ENCODE measurements around the gene DOK1. TPM values are rescaled to one million over a fixed set of nuclear protein-coding genes. Genes with fewer than 3 reads are reported as not detected.

The DOK1 gene
- total and polyA plus RNA-seq, 8 donors, result 8.7 to 35.2 (median 10.5) TPM

DNA sequence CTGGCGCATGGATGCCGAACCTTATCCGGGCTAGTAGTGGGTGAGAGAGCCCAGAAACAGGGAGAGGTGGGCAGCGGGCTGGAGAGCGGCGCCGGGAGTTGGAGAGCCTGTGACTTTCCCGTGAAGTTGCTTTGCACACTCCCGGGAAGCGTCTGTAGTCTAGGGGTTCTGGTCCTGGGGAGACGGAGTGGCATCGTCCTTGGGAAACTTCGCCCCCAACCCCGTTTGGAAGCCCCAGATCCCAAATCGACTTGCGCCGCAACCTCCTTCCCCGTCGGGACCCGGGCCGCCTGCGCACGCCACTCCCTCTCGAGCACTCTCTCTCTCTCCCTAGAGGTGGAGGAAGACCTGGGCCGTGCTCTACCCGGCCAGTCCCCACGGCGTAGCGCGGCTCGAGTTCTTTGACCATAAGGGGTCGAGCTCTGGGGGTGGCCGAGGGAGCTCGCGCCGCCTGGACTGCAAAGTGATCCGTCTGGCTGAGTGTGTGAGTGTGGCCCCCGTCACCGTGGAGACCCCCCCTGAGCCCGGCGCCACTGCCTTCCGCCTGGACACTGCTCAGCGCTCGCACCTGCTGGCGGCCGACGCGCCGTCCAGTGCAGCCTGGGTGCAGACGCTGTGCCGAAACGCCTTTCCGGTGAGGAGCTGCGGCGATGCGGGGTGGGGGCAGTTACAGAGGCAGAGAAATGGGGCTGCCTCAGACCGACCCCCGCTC lies 456 bp downstream of the DOK1 start:
- intact Hi-C loops (cut with DNase I), result no loop called here
- H3K4me3 ChIP-seq, result peak overlapping the region; percentile 72 to 95
- ATAC-seq, result peak; percentile 74
- no peaks in the 10 kb centered on the region for H3K9me3 ChIP-seq
- H3K36me3 ChIP-seq, result peaks cover 0 to 11% of the 10 kb centered on the region in 2 donors
- TF ChIP-seq, protein P1, sequence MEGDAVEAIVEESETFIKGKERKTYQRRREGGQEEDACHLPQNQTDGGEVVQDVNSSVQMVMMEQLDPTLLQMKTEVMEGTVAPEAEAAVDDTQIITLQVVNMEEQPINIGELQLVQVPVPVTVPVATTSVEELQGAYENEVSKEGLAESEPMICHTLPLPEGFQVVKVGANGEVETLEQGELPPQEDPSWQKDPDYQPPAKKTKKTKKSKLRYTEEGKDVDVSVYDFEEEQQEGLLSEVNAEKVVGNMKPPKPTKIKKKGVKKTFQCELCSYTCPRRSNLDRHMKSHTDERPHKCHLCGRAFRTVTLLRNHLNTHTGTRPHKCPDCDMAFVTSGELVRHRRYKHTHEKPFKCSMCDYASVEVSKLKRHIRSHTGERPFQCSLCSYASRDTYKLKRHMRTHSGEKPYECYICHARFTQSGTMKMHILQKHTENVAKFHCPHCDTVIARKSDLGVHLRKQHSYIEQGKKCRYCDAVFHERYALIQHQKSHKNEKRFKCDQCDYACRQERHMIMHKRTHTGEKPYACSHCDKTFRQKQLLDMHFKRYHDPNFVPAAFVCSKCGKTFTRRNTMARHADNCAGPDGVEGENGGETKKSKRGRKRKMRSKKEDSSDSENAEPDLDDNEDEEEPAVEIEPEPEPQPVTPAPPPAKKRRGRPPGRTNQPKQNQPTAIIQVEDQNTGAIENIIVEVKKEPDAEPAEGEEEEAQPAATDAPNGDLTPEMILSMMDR (IDR thresholded peaks at IDR 0.05), result no peak
- DNase-seq, result peak in 3 of 4 donors; percentile 34 to 93 (median 72)
- peaks cover 0 to 1% of the 10 kb centered on the region in 2 donors for H3K27me3 ChIP-seq
- H3K4me1 ChIP-seq, result peaks cover 13 to 51% of the 10 kb centered on the region in 2 donors
- peak overlapping the region; percentile 84 to 93 for H3K27ac ChIP-seq

DNA sequence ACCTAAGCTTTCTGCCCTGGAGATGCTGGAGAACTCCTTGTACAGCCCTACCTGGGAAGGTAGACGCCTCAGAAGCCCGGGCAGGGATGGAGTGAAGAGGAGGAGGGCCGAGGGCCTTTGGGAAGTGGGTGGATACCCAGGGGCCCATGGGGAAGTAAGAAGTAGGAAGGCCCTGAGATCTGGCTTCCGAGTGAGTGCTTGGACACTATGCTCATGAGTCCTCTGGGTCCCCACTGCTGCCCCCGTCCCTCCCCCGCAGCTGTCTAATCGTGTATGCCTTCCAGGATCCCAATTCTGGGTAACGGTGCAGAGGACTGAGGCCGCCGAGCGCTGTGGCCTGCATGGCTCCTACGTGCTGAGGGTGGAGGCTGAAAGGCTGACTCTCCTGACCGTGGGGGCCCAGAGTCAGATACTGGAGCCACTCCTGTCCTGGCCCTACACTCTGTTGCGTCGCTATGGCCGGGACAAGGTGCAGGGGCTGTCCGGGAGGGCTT lies 1.1 kb downstream of the DOK1 start:
- H3K4me3 ChIP-seq, result peak overlapping the region; percentile 72 to 95
- intact Hi-C loops (cut with DNase I), result no loop called here
- H3K27ac ChIP-seq, result peak overlapping the region; percentile 33 to 93
- TF ChIP-seq, protein P1 (IDR thresholded peaks at IDR 0.05), result no peak
- DNase-seq, result peak in 2 of 4 donors; percentile 57 to 80
- no peaks in the 10 kb centered on the region for H3K9me3 ChIP-seq
- ATAC-seq, result no peak
- H3K4me1 ChIP-seq, result peaks cover 13 to 47% of the 10 kb centered on the region in 2 donors
- H3K27me3 ChIP-seq, result peaks cover 0 to 7% of the 10 kb centered on the region in 2 donors
- H3K36me3 ChIP-seq, result peaks cover 0 to 11% of the 10 kb centered on the region in 2 donors

DNA sequence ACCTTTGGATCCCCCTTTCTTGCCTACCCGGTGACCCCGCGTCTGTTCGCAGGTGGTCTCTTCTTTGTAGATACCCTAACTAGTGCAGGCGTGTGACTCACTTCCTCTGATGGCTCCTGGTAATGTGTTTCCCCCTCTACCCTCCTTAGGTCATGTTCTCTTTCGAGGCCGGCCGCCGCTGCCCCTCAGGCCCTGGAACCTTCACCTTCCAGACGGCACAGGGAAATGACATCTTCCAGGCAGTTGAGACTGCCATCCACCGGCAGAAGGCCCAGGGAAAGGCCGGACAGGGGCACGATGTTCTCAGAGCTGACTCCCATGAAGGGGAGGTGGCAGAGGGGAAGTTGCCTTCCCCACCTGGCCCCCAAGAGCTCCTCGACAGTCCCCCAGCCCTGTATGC lies 1.6 kb downstream of the DOK1 start:
- Histone ChIP-seq H3K27me3 (peaks cover 0 to 7% of the 10 kb centered on the region in 2 donors), H3K9me3 (no peaks in the 10 kb centered on the region), H3K4me1 (peaks cover 13 to 47% of the 10 kb centered on the region in 2 donors), H3K4me3 (peak overlapping the region in 1 of 2 donors; percentile 95), H3K36me3 (peaks cover 0 to 11% of the 10 kb centered on the region in 2 donors), H3K27ac (peak overlapping the region; percentile 33 to 93)
- intact Hi-C loops (cut with DNase I), result no loop called here
- TF ChIP-seq, protein P1 (IDR thresholded peaks at IDR 0.05), result no peak
- no peak for DNase-seq
- ATAC-seq, result no peak

DNA sequence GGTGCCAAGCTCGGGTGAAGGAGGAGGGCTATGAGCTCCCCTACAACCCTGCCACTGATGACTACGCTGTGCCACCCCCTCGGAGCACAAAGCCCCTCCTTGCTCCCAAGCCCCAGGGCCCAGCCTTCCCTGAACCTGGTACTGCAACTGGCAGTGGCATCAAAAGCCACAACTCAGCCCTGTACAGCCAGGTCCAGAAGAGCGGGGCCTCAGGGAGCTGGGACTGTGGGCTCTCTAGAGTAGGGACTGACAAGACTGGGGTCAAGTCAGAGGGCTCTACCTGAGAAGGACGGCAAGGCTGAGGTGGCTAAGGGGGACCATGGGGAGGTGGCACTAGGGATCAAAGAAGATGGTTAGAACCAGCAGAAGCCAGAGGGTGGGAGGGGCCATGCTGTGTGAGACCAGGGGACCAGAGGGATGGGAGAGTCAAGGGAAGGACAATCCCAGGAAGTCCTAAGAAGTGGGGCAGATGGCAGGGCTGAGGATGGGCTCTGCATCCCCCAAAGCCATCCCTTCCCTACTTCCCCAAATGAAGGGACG lies 2.4 kb downstream of the DOK1 start:
- Histone ChIP-seq H3K4me1 (peaks cover 13 to 47% of the 10 kb centered on the region in 2 donors), H3K9me3 (no peaks in the 10 kb centered on the region), H3K27me3 (peaks cover 0 to 7% of the 10 kb centered on the region in 2 donors), H3K4me3 (no peak overlapping the region), H3K36me3 (peaks cover 0 to 11% of the 10 kb centered on the region in 2 donors), H3K27ac (peak overlapping the region in 1 of 2 donors; percentile 28)
- ATAC-seq, result no peak
- intact Hi-C loops (cut with DNase I), result no loop called here
- TF ChIP-seq, protein P1 (IDR thresholded peaks at IDR 0.05), result no peak
- no peak for DNase-seq

Data from left lung (tissue), 10 donors.